Measurements from ENCODE around the gene KEAP1. TPM values are rescaled to one million over a fixed set of nuclear protein-coding genes. Genes with fewer than 3 reads are reported as not detected.
A peak's percentile ranks its signal among the peaks of the same experiment; 100 is the strongest.

The KEAP1 gene
- total and polyA plus RNA-seq, 2 of the 8 experiments (the other 6 are each of a cell fraction or from before 2014, with no cell fraction given), result 80.6 to 106 TPM

DNA sequence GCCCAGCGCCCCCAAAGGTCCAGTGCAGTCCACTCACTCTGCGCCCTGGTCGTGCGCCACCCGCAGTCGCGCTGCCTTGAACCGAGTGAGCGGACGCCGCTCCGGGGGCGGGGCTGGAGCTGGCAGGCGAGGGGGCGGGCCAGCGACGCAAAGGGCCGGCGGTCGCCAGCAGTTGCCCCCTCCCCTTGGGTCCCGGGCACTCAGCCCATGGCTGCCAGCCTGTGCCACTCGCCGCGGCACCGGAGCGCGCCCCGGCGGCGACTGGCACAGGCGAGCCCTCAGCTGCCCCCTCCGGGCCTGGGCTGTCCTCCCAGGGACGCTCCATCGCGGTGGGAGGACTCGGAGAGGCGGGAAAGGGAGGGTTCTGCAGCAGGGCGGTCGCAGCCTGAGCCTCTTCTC lies 14.2 kb upstream of the KEAP1 start, which contains the start of gene S1PR5:
Gene S1PR5, minus strand, starts transcription at position 87 of the 399 bp plus-strand sequence. CDS start 2,436 bp downstream, outside the sequence.
- Histone ChIP-seq H3K56ac (replicated peaks; ENCODE audit: insufficient read length, low read depth, low read length) (no peak within 1 kb of the TSS), H4K5ac (ENCODE audit: insufficient read length, low read depth, low read length) (no peak within 1 kb of the TSS), H3K4me1 (replicated peaks in 1 of 4; ENCODE audit: control insufficient read depth in 3 of 4, insufficient read depth in 4 of 4, low read length in 3 of 4) (peaks cover 0 to 29% (median 10%) of the 10 kb centered on the region in 4 experiments; a peak in 5 of 7 replicates), H3K79me2 (ENCODE audit: control insufficient read depth in 1 of 2, insufficient read depth in 2 of 2, low read length in 2 of 2) (no peaks in the 10 kb centered on the region), H3K27ac (ENCODE audit: low read depth, low read length) (no peak within 1 kb of the TSS), H3K18ac (ENCODE audit: extremely low read depth, low read length) (peak within 1 kb of the TSS; percentile 90), H2BK20ac (ENCODE audit: low read length) (no peak within 1 kb of the TSS), H2BK15ac (ENCODE audit: low read length) (no peak within 1 kb of the TSS), H2BK5ac (ENCODE audit: low read depth, low read length) (no peak within 1 kb of the TSS; the same call in 1 of the 2 replicates), H3K79me1 (ENCODE audit: low read depth, low read length) (no peaks in the 10 kb centered on the region; the same call in 1 of the 2 replicates), H3K23ac (ENCODE audit: insufficient read length) (no peak within 1 kb of the TSS), H3K4me2 (ENCODE audit: insufficient read depth in 1 of 2, low read depth in 2 of 2, low read length in 2 of 2) (peak within 1 kb of the TSS; percentile 82 to 94), H3K4ac (replicated peaks; ENCODE audit: insufficient read length, low read depth, low read length) (peak within 1 kb of the TSS; percentile 32), H3K9me3 (ENCODE audit: insufficient read depth in 2 of 2, low read depth in 1 of 2, low read length in 1 of 2) (no peaks in the 10 kb centered on the region), H2BK12ac (ENCODE audit: low read depth, low read length) (peak within 1 kb of the TSS; percentile 90; the same call in 1 of the 2 replicates), H4K91ac (replicated peaks; ENCODE audit: insufficient read length, low read length) (no peak within 1 kb of the TSS), H3K14ac (ENCODE audit: insufficient read length) (no peak within 1 kb of the TSS), H3K23me2 (ENCODE audit: low read depth, low read length) (peaks cover 30% of the 10 kb centered on the region), H4K20me1 (replicated peaks in 1 of 2; ENCODE audit: control insufficient read depth in 1 of 2, insufficient read depth in 2 of 2, low read length in 2 of 2) (peaks cover 2 to 6% of the 10 kb centered on the region in 2 experiments), H2BK120ac (replicated peaks; ENCODE audit: low read depth, low read length) (no peak within 1 kb of the TSS), H3K36me3 (ENCODE audit: control insufficient read depth in 2 of 4, insufficient read depth in 4 of 4, low read length in 3 of 4) (no peaks in the 10 kb centered on the region), H3K9ac (replicated peaks in 1 of 4; ENCODE audit: extremely low read depth in 1 of 4, low read depth in 3 of 4, low read length in 3 of 4) (no peak within 1 kb of the TSS), H3K27me3 (replicated peaks in 1 of 4; ENCODE audit: control insufficient read depth in 3 of 4, extremely low read depth in 1 of 4, insufficient read depth in 3 of 4, low read length in 3 of 4) (peaks cover 43 to 71% (median 67%) of the 10 kb centered on the region in 4 experiments; a peak in 6 of 7 replicates), H3K4me3 (ENCODE audit: extremely low read depth in 1 of 4, insufficient read depth in 2 of 4, low read depth in 3 of 4, low read length in 4 of 4) (peak within 1 kb of the TSS; percentile 67 to 79 (median 78)), H2AK5ac (ENCODE audit: low read depth, low read length) (no peak within 1 kb of the TSS), H2AFZ (ENCODE audit: low read length) (peak within 1 kb of the TSS; percentile 89), H4K8ac (ENCODE audit: extremely low read depth, insufficient read depth, low read length) (no peak within 1 kb of the TSS)
- POLR2A ChIA-PET (ENCODE audit: partially characterized antibody), result interaction anchor here (1.0 to 1.9 kb wide), 8 partner anchors 10 to 200 kb away, joined by 3 to 6 read pairs (median 4); partner anchors contain the start of genes DNM2 and KEAP1
- DNase-seq (ENCODE audit: low read depth in 1 of 2, low spot score in 2 of 2) (no peak), FAIRE-seq (no peak)
- CTCF ChIA-PET (ENCODE audit: partially characterized antibody), result interaction anchor here (0.9 to 5.6 kb wide), 7 partner anchors 10 to 63 kb away, joined by 3 to 46 read pairs (median 4); no protein-coding TSS in a partner anchor
- WGBS, 2 experiments (ENCODE audit: extremely low coverage in 1 of 2, insufficient coverage in 1 of 2, insufficient read length in 1 of 2, insufficient replicate concordance in 2 of 2, low coverage in 1 of 2, low lambda C conversion rate in 2 of 2, missing lambda C conversion rate in 1 of 2), result 4% methylated on average over 21 of the region's 39 CpGs; no CpG with 5 or more reads in 1 of the 2 experiments
- TF ChIP-seq POU5F1 (IDR thresholded peaks at IDR 0.05; ENCODE audit: low read depth, low read length) (no peak), SRF (IDR thresholded peaks at IDR 0.05; ENCODE audit: low read depth, low read length) (no peak), TBP (IDR thresholded peaks at IDR 0.05; ENCODE audit: low read depth, low read length) (no peak), CHD2 (IDR thresholded peaks at IDR 0.05; ENCODE audit: low read length) (no peak), KDM5A (IDR thresholded peaks at IDR 0.05; ENCODE audit: low read length) (no peak), GTF2F1 (IDR thresholded peaks at IDR 0.05; ENCODE audit: borderline replicate concordance, low read depth, low read length) (no peak), KDM4A (IDR thresholded peaks at IDR 0.05; ENCODE audit: low read depth, low read length, severe bottlenecking) (peak; percentile 86)
- TF ChIP-seq, protein P1, sequence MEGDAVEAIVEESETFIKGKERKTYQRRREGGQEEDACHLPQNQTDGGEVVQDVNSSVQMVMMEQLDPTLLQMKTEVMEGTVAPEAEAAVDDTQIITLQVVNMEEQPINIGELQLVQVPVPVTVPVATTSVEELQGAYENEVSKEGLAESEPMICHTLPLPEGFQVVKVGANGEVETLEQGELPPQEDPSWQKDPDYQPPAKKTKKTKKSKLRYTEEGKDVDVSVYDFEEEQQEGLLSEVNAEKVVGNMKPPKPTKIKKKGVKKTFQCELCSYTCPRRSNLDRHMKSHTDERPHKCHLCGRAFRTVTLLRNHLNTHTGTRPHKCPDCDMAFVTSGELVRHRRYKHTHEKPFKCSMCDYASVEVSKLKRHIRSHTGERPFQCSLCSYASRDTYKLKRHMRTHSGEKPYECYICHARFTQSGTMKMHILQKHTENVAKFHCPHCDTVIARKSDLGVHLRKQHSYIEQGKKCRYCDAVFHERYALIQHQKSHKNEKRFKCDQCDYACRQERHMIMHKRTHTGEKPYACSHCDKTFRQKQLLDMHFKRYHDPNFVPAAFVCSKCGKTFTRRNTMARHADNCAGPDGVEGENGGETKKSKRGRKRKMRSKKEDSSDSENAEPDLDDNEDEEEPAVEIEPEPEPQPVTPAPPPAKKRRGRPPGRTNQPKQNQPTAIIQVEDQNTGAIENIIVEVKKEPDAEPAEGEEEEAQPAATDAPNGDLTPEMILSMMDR (IDR thresholded peaks at IDR 0.05; ENCODE audit: control extremely low read depth in 1 of 3, insufficient read depth in 1 of 3, low read depth in 1 of 3, low read length in 3 of 3), result no peak
- TF ChIP-seq, protein P2, sequence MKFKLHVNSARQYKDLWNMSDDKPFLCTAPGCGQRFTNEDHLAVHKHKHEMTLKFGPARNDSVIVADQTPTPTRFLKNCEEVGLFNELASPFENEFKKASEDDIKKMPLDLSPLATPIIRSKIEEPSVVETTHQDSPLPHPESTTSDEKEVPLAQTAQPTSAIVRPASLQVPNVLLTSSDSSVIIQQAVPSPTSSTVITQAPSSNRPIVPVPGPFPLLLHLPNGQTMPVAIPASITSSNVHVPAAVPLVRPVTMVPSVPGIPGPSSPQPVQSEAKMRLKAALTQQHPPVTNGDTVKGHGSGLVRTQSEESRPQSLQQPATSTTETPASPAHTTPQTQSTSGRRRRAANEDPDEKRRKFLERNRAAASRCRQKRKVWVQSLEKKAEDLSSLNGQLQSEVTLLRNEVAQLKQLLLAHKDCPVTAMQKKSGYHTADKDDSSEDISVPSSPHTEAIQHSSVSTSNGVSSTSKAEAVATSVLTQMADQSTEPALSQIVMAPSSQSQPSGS (IDR thresholded peaks at IDR 0.05; ENCODE audit: low read length), result no peak

Measured in H1 (cell line).